Measurements from ENCODE around the gene DQX1. TPM values are rescaled to one million over a fixed set of nuclear protein-coding genes. Genes with fewer than 3 reads are reported as not detected.
A peak's percentile ranks its signal among the peaks of the same experiment; 100 is the strongest.

The DQX1 gene
- total RNA-seq, 1 donor from 2014 or later = not detected

- no peak for ATAC-seq
- intact Hi-C loops (cut with DNase I) = no loop called here
- no peak for DNase-seq (ENCODE audit: missing footprints)
These were observed 30.9 kb upstream of the DQX1 start for GRCh38 chr2:74556831-74557370.

GRCh38 chr2:74556159-74556558, 30.1 kb upstream of the DQX1 start:
- intact Hi-C loops (cut with DNase I) = no loop called here
- ATAC-seq (no peak), DNase-seq (ENCODE audit: missing footprints) (no peak)

- intact Hi-C loops (cut with DNase I) = no loop called here
- ATAC-seq (peak; percentile 3), DNase-seq (ENCODE audit: missing footprints) (peak; percentile 65)
These were observed 29.6 kb upstream of the DQX1 start for GRCh38 chr2:74555610-74556103.

DNA sequence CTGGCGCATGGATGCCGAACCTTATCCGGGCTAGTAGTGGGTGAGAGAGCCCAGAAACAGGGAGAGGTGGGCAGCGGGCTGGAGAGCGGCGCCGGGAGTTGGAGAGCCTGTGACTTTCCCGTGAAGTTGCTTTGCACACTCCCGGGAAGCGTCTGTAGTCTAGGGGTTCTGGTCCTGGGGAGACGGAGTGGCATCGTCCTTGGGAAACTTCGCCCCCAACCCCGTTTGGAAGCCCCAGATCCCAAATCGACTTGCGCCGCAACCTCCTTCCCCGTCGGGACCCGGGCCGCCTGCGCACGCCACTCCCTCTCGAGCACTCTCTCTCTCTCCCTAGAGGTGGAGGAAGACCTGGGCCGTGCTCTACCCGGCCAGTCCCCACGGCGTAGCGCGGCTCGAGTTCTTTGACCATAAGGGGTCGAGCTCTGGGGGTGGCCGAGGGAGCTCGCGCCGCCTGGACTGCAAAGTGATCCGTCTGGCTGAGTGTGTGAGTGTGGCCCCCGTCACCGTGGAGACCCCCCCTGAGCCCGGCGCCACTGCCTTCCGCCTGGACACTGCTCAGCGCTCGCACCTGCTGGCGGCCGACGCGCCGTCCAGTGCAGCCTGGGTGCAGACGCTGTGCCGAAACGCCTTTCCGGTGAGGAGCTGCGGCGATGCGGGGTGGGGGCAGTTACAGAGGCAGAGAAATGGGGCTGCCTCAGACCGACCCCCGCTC, 28.9 kb upstream of the DQX1 start:
- intact Hi-C loops (cut with DNase I) = no loop called here
- DNase-seq (ENCODE audit: missing footprints) (peak; percentile 90), ATAC-seq (peak; percentile 26)

GRCh38 chr2:74553892-74554819, 28.1 kb upstream of the DQX1 start, which contains the start of the genes DOK1 and LOXL3:
DOK1 (plus strand) TSS chr2:74554720; CDS start chr2:74554755, 35 bp downstream.
LOXL3 (minus strand) TSS chr2:74553942; CDS start chr2:74552634, 1,308 bp downstream.
- intact Hi-C loops (cut with DNase I) = no loop called here

DNA sequence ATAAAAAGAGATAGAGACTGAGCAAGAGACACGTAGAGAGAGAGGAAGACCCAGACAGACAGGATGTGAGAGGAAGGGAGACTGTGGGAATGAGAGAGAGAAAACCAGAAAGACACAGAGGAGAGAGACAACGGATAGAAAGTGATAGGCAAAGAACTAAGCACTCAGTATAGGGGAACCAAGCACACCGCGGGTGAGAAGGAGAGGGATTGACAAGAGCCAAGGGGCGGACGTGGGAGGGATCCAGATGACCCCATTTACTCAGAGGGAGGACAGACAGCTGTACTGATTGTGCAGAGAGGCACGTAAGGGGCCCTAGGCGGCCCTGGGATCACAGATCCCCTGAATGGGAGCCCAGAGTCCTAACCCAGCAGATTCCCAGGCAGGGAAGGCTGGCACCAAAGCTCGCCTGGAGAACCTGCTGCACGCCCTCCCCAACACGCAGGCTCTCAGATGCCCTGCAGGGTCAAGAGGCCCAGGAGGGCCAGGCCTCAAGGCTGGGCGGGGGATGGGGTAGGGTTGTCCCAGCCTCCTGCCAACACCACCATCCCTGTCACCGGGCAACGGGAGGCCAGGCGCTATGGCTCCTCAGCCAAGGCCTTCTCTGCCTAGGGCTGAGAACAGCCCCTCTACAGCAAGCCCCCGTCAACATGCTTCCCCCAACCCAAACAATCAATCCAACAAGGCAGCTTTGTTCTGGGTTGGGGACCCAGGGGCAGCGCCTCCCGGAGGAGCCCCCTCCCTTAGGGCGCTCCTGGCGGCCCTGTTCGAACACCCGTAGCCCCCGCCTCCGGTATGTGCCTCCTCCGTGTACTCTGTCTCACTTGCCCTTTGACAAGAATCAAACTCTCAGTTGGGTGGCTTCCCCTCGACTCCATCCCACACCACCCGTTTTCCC, 27.1 kb upstream of the DQX1 start:
- intact Hi-C loops (cut with DNase I) = no loop called here
- DNase-seq (ENCODE audit: missing footprints) = no peak

More at GRCh38 chr2:74553892-74554819, 28.1 kb upstream of the DQX1 start, which contains the start of the genes DOK1 and LOXL3:
- peak; percentile 87 for ATAC-seq
- peak; percentile 95 for DNase-seq (ENCODE audit: missing footprints)

GRCh38 chr2:74551942-74552913, 26.2 kb upstream of the DQX1 start:
- DNase-seq (ENCODE audit: missing footprints) (no peak), ATAC-seq (no peak)
- intact Hi-C loops (cut with DNase I) = no loop called here

More for the DNA sequence above, 27.1 kb upstream of the DQX1 start:
- no peak for ATAC-seq

DNA sequence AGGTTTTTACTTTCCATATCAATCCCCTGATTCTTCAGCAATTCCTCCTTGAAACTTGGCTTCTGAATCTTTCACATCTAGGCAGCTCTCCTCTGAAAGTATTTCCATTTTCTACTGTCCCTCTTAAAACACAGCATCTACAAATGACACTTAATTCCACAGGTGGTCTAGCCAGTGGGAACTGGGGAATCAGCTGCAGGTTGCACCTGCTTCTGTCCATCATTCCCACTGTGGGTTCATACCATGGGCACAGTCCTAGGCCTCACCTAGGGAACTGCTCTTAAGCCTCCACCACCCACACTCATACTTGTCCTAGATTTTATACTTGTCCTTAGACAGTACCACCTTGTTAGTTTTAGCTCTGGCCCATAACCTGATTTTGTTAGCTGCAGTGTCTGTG, 25.5 kb upstream of the DQX1 start:
- no peak for DNase-seq (ENCODE audit: missing footprints)
- intact Hi-C loops (cut with DNase I) = no loop called here
- ATAC-seq = no peak

DNA sequence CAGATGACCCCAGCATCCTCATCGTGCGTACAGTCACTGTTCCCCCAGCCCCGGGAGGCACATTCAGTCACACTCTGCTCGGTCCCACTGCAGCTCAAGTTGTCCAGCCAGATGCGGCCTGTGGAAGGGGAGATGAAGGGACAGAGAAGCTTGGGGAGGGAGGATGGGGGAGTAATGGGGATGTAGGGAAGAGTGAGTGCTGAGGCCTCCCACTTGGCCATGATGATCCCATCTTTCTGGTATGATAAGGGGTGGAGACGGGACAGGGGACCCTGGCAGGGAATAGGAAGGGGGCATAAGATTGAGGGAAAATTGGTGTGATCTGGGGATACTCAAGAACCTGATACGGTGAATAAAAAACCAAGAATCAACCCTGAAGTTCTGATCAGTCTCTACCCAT, 24.2 kb upstream of the DQX1 start:
- no peak for DNase-seq (ENCODE audit: missing footprints)
- intact Hi-C loops (cut with DNase I) = no loop called here
- ATAC-seq = no peak

DNA sequence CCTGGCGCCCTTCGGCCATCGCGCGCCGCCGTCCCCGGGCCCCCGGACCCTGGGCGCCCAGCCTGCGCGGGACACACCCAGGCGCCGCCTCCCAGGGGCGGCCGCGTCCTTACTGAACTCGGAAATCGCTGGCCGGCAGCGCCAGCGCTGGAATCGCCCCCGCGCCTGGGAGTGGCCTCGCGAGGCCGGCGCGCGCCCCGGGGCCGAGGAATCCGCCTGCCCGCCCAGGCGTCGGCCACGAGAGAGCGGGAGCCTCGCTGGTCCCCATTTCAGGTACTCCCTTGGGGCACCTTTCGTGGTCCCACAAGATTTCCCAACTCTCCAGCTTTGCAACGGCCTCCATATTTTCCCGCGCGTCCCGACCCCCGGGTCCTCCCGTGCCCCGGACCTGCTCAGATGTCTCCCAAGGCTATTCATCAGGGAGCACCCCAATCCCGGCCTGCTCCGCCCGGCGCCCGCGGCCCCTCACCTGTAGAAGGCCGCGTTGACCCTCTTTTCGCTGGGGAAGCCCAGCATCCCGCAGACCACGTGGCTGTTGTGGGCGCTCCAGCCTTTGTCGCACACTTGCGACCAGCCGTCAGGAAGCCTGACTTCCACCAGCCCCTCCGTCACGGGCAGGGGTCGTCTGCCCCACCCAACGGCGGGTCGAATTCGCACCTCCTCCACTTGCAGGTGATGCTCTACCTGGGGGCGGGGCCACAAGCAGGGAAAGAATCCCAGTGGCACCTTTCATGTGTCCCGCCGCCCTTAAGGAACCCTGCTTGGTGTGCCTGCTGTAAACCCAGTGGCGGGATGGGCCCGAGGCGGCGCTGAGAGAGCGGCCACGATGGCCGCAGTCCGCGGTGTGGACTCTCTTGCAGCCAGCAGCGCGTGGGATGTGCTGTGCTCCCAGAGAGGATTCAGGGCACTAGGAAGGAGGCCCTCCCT, 23.1 kb upstream of the DQX1 start:
- peak; percentile 88 for ATAC-seq
- intact Hi-C loops (cut with DNase I) = loop anchor here (2.0 kb wide), 1 partner anchor 20 kb away; the partner anchor contains the start of genes AUP1 and HTRA2
- DNase-seq (ENCODE audit: missing footprints) = peak; percentile 88

GRCh38 chr2:74548285-74548899, 22.4 kb upstream of the DQX1 start:
- peak; percentile 11 for ATAC-seq
- intact Hi-C loops (cut with DNase I) = loop anchor here (2.0 kb wide), 1 partner anchor 20 kb away; the partner anchor contains the start of genes AUP1 and HTRA2
- DNase-seq (ENCODE audit: missing footprints) = no peak

GRCh38 chr2:74546004-74546403, 20.0 kb upstream of the DQX1 start:
- ATAC-seq (no peak), DNase-seq (ENCODE audit: missing footprints) (no peak)
- intact Hi-C loops (cut with DNase I) = no loop called here

- intact Hi-C loops (cut with DNase I) = no loop called here
- ATAC-seq (no peak), DNase-seq (ENCODE audit: missing footprints) (no peak)
These were observed 18.6 kb upstream of the DQX1 start for GRCh38 chr2:74544634-74545033.

DNA sequence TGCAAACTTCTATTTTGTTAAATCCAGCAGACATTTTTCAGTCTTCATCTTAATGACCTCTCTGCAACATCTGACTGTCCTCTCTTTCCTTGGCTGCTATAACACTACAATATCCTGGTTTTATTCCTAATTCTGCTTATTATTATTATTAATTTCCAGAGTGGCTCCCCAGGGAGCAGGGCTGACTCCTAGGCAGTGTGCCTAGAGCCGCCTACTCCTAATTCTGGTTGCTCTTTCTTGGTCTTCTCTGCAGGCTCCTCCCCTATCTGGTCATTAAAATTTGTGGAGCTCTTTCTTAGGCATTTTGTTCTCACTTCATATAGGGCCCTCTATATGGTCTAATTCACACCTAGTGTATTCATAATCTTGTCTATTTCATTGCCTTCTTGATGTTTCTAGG, 16.9 kb upstream of the DQX1 start:
- intact Hi-C loops (cut with DNase I) = no loop called here
- DNase-seq (ENCODE audit: missing footprints) (no peak), ATAC-seq (no peak)

DNA sequence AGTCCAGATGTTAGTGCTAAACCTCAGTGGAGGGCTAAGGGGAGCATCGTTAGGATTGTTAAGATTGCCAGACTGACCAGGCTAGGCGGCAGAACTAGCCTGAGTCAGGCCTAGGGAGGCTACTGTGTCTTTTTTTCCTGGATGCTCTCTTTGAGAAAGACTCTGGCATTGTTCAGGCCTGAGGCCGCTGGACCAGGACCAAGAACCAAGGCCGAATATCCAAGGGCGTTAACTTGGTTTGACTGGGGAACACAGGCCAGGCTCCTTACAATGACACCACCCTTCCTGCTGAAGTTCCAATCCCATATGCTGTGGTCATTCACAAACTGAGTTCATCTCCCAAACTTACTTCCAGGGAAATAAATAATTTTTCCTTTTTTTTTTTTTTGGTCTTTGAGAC, 14.3 kb upstream of the DQX1 start:
- DNase-seq (ENCODE audit: missing footprints) (no peak), ATAC-seq (peak; percentile 84)

More for the DNA sequence above, 14.3 kb upstream of the DQX1 start:
- intact Hi-C loops (cut with DNase I) = no loop called here
